ENCODE measurements around the gene STK32C. TPM values are rescaled to one million over a fixed set of nuclear protein-coding genes. Genes with fewer than 3 reads are reported as not detected.

The STK32C gene
- total and polyA plus RNA-seq, 2 of the 4 experiments (the other 2 are of a cell fraction), result 5.0 to 8.3 TPM

- 68% methylated on average over 20 of the region's 36 CpGs; no CpG with 5 or more reads in 1 of the 2 experiments for WGBS, 2 experiments (ENCODE audit: extremely low coverage in 2 of 2, insufficient read length in 1 of 2)
- Histone ChIP-seq H3K4me2 (ENCODE audit: low read depth, low read length) (no peak overlapping the region), H3K27ac (ENCODE audit: insufficient read depth, low read length) (no peak overlapping the region), H2BK120ac (ENCODE audit: low read depth, low read length) (no peak overlapping the region), H4K8ac (ENCODE audit: low read depth in 2 of 2, low read length in 2 of 2) (no peak overlapping the region), H3K79me1 (ENCODE audit: low read depth in 1 of 2, low read length in 2 of 2) (no peaks in the 10 kb centered on the region), H2BK15ac (ENCODE audit: low read depth, low read length) (no peak overlapping the region), H4K5ac (ENCODE audit: low read depth, low read length) (no peak overlapping the region), H3K23ac (ENCODE audit: low read depth, low read length) (no peak overlapping the region), H2AK9ac (replicated peaks; ENCODE audit: low read depth, low read length, poor library complexity) (peak overlapping the region; percentile 45), H3K4me3 (ENCODE audit: insufficient read depth, low read depth, low read length) (no peak overlapping the region), H2BK5ac (ENCODE audit: low read depth, low read length, poor library complexity, severe bottlenecking) (no peak overlapping the region), H3K4me1 (ENCODE audit: control insufficient read depth, insufficient read depth, low read length) (no peaks in the 10 kb centered on the region), H4K20me1 (ENCODE audit: insufficient read depth, low read length) (no peaks in the 10 kb centered on the region), H3K56ac (ENCODE audit: extremely low read depth, insufficient read depth, low read length) (no peak overlapping the region), H3K9ac (ENCODE audit: low read depth, low read length) (no peak overlapping the region), H3K18ac (ENCODE audit: low read depth, low read length) (no peak overlapping the region), H3K27me3 (ENCODE audit: control insufficient read depth, insufficient read depth, low read length) (no peaks in the 10 kb centered on the region; the same call in 1 of the 2 replicates), H2AFZ (replicated peaks; ENCODE audit: low read length, poor library complexity) (peak overlapping the region; percentile 32), H3K4ac (ENCODE audit: low read depth, low read length) (no peak overlapping the region), H4K91ac (ENCODE audit: insufficient read depth, low read depth, low read length) (no peak overlapping the region), H3K36me3 (ENCODE audit: control insufficient read depth, insufficient read depth, low read length) (no peaks in the 10 kb centered on the region), H2AK5ac (ENCODE audit: low read depth, low read length) (no peak overlapping the region), H3K9me3 (ENCODE audit: control insufficient read depth, insufficient read depth, low read length) (no peaks in the 10 kb centered on the region), H3K14ac (replicated peaks; ENCODE audit: low read depth, low read length) (no peak overlapping the region), H2BK20ac (ENCODE audit: low read depth, low read length) (no peak overlapping the region), H3K9me1 (ENCODE audit: insufficient read depth, low read length) (no peaks in the 10 kb centered on the region; the same call in 1 of the 2 replicates)
- in situ Hi-C loops (cut with MboI; ENCODE audit: low sequenced_read_pairs), result loop anchor here (10.0 kb wide), 1 partner anchor 405 kb away; no protein-coding TSS in a partner anchor
- ATAC-seq (ENCODE audit: low read depth) (peak; percentile 38; the same call in 1 of the 2 replicates), DNase-seq (no peak)
- dilution Hi-C loops (cut with HindIII; ENCODE audit: low sequenced_read_pairs, unreplicated experiment), result loop anchor here (25.0 kb wide), 1 partner anchor 107 kb away; the partner anchor contains the start of gene LRRC27
- BruUV-seq (replicated peaks), result no TSS peak
- ChIA-PET POLR2A (ENCODE audit: unreplicated experiment) (no interaction called here), CTCF (no interaction called here)
- intact Hi-C loops (cut with micrococcal nuclease), result no loop called here
- TF ChIP-seq CHD1 (IDR thresholded peaks at IDR 0.05; ENCODE audit: low read depth, low read length) (no peak), CTCF (conservative IDR thresholded peaks at IDR 0.05; ENCODE audit: low read depth, low read length) (no peak), RCOR1 (IDR thresholded peaks at IDR 0.05; ENCODE audit: insufficient replicate concordance, low read length) (no peak), MAFK (IDR thresholded peaks at IDR 0.05; ENCODE audit: low read depth, low read length) (no peak), USF2 (IDR thresholded peaks at IDR 0.05; ENCODE audit: low read depth, low read length) (no peak), POLR2A (IDR thresholded peaks at IDR 0.05; ENCODE audit: low read depth, low read length) (no peak), RFX5 (IDR thresholded peaks at IDR 0.05; ENCODE audit: low read depth, low read length) (no peak), ELK1 (IDR thresholded peaks at IDR 0.05; ENCODE audit: borderline replicate concordance, low read depth, low read length) (no peak), FOS (IDR thresholded peaks at IDR 0.05; ENCODE audit: low read depth, low read length) (no peak), SMC3 (IDR thresholded peaks at IDR 0.05; ENCODE audit: low read depth, low read length) (no peak), CEBPB (IDR thresholded peaks at IDR 0.05; ENCODE audit: low read depth, low read length) (no peak), NFE2L2 (IDR thresholded peaks at IDR 0.05; ENCODE audit: low read depth, low read length) (no peak), RAD21 (IDR thresholded peaks at IDR 0.05; ENCODE audit: low read length) (no peak), MXI1 (IDR thresholded peaks at IDR 0.05; ENCODE audit: borderline replicate concordance, low read depth, low read length) (no peak), MAZ (IDR thresholded peaks at IDR 0.05; ENCODE audit: borderline replicate concordance, low read depth, low read length) (no peak)
Measured at GRCh38 chr10:132229834-132230556, 77.8 kb downstream of the STK32C start.
